Adrenal gland (tissue), 12 donors: Measurements from ENCODE around the gene CUX1. TPM values are rescaled to one million over a fixed set of nuclear protein-coding genes. Genes with fewer than 3 reads are reported as not detected.
"Not testable (repeated sequence)": the region's sequence is repeated elsewhere in the genome, so short reads cannot be mapped to it uniquely, and the experiment has no call there.

ENCODE experiments used
- DNase-seq, 7 donors: peaks; one replicate each; pipeline ENCODE4 v3.0.0-alpha.2; 2019 to 2020
- H3K27ac ChIP-seq, 5 donors: fragments of 200-600 bp; sonication (generic) in 4 of 5; 1 replicate in 3 of 5; 2 replicates in 2 of 5; pipeline versions ENCODE4 v1.5.1 to v1.8.0; 2016 to 2020; ENCODE audit warnings: mild to moderate bottlenecking in 1 of 5
- H3K27me3 ChIP-seq: fragments of 200-600 bp; 2 replicates; pipeline ENCODE4 v1.8.0; 2021
- H3K36me3 ChIP-seq, 2 donors: fragments of 200-600 bp; replicated peaks in 1 of 2; 1 replicate in 1 of 2; 2 replicates in 1 of 2; pipeline versions ENCODE4 v1.5.1 to v1.8.0; 2018 to 2022
- H3K4me1 ChIP-seq, 2 donors: fragments of 200-600 bp; replicated peaks in 1 of 2; 1 replicate in 1 of 2; 2 replicates in 1 of 2; pipeline versions ENCODE4 v1.5.1 to v1.8.0; 2018 to 2021
- H3K4me3 ChIP-seq, 4 donors: fragments of 200-600 bp; sonication (generic) in 3 of 4; one replicate each; pipeline ENCODE4 v1.5.1; 2016 to 2018
- H3K9me3 ChIP-seq, 3 donors: fragments of 200-600 bp; sonication (generic) in 1 of 3; replicated peaks in 1 of 3; 1 replicate in 2 of 3; 2 replicates in 1 of 3; pipeline versions ENCODE4 v1.5.1 to v1.8.0; 2016 to 2021
- CTCF ChIP-seq, 6 experiments: fragments of 450-650 bp in 4 of 6; fragments of 200-600 bp in 2 of 6; sonication (generic) in 1 of 6; IDR thresholded peaks; 1 replicate in 5 of 6; 2 replicates in 1 of 6; pipeline versions ENCODE4 v1.5.1 to v1.8.0; 2016 to 2021; ENCODE audit warnings: antibody characterized with exemption in 6 of 6, mild to moderate bottlenecking in 2 of 6, moderate library complexity in 1 of 6
- POLR2A ChIP-seq, 2 donors: fragments of 450-650 bp; IDR thresholded peaks; one replicate each; pipeline ENCODE4 v1.6.1; 2017; ENCODE audit warnings: antibody characterized with exemption in 2 of 2, mild to moderate bottlenecking in 2 of 2, moderate library complexity in 1 of 2
- WGBS, 4 donors: extraction: QIAGEN DNeasy Blood & Tissue Kit in 2 of 4; methylation state at CpG; one replicate each; pipeline versions ENCODE4 v1.1.5 to v1.1.7; 2013 to 2017; 5-methylcytosine and 5-hydroxymethylcytosine counted together
- intact Hi-C, 2 donors: fragments of 100-400 bp; cut with DNase I; formaldehyde crosslinking; loops; one replicate each; pipeline versions ENCODE4 v1.14.1 to v1.15.0; 2022 to 2023
- polyA plus RNA-seq, 3 donors: library from polyadenylated mRNA; stranded (reverse); fragments of 200-250 nt in 2 of 3; fragments of 350-450 nt in 1 of 3; fragmentation: Illumina TruSeq in 1 of 3; extraction: RNeasy Lipid Tissue Mini Kit (QIAGEN cat#74804) in 1 of 3; gene quantifications; one replicate each; pipeline ENCODE4 v1.2.3, GENCODE V29; 2013 to 2014
- total RNA-seq, 9 donors: library from RNA; depleted of rRNA in 4 of 9; stranded (reverse); fragments of >200 nt in 4 of 9; fragments of 120-200 nt in 1 of 9; fragmentation: NEBNext Ultra II Directional in 1 of 9; extraction: Animal tissue kit (Norgen Biotek cat#: 25700) in 1 of 9; gene quantifications; one replicate each; pipeline versions ENCODE4 v1.1.0 to v1.2.4, GENCODE V29; 2013 to 2023
- donor health status: healthy with polysubstance abuse.
- donor health status: Bipolar disorder and iron deficiency.
- donor health status: DM: yes; HTN: yes; CAD: no.
- donor health status: DM: no; HTN: no; CAD: no.
- donor health status: DM: no; HTN: no; CAD: no.
- donor health status: DM: yes; HTN: yes; CAD: no.

Gene CUX1
- total and polyA plus RNA-seq, 12 donors: 17.2 to 72.6 (median 58.3) TPM

- no peak overlapping the region for H3K4me3 ChIP-seq
- H3K36me3 ChIP-seq: no peaks in the 10 kb centered on the region
- H3K27me3 ChIP-seq: no peaks in the 10 kb centered on the region
- TF ChIP-seq POLR2A (IDR thresholded peaks at IDR 0.05) (no peak), CTCF (IDR thresholded peaks at IDR 0.05) (no peak)
- no peaks in the 10 kb centered on the region for H3K9me3 ChIP-seq
- peak in 2 of 7 donors; percentile 3 to 33 for DNase-seq
- WGBS, 4 donors: 93 to 98% (median 94%) methylated on average over 11 to 14 of the region's 14 CpGs
- no peaks in the 10 kb centered on the region for H3K4me1 ChIP-seq
- intact Hi-C loops: no loop called here
- H3K27ac ChIP-seq: no peak overlapping the region
These were observed 11.9 kb downstream of the CUX1 start for GRCh38 chr7:101829374-101829773.

- 93 to 98% (median 96%) methylated on average over 6 to 8 of the region's 8 CpGs for WGBS, 4 donors
- H3K4me1 ChIP-seq: no peaks in the 10 kb centered on the region
- no peaks in the 10 kb centered on the region for H3K9me3 ChIP-seq
- no peak overlapping the region for H3K27ac ChIP-seq
- peak in 1 of 7 donors; percentile 3 for DNase-seq
- H3K27me3 ChIP-seq: no peaks in the 10 kb centered on the region
- intact Hi-C loops: no loop called here
- H3K4me3 ChIP-seq: no peak overlapping the region
- TF ChIP-seq CTCF (IDR thresholded peaks at IDR 0.05) (no peak), POLR2A (IDR thresholded peaks at IDR 0.05) (no peak)
- no peaks in the 10 kb centered on the region for H3K36me3 ChIP-seq
These were observed 12.4 kb downstream of the CUX1 start for GRCh38 chr7:101829821-101830220.

GRCh38 chr7:101831396-101831795 is 14.0 kb downstream of the CUX1 start:
- peak in 1 of 7 donors; percentile 7 for DNase-seq
- H3K27me3 ChIP-seq: not testable (repeated sequence)

GRCh38 chr7:101832205-101832631 is 14.8 kb downstream of the CUX1 start:
- no peaks in the 10 kb centered on the region for H3K27me3 ChIP-seq
- intact Hi-C loops: no loop called here
- H3K9me3 ChIP-seq: no peaks in the 10 kb centered on the region
- WGBS, 4 donors: 92 to 97% (median 94%) methylated on average over 6 to 14 of the region's 14 CpGs
- H3K4me1 ChIP-seq: no peaks in the 10 kb centered on the region
- no peak overlapping the region for H3K4me3 ChIP-seq
- H3K36me3 ChIP-seq: no peaks in the 10 kb centered on the region
- H3K27ac ChIP-seq: no peak overlapping the region
- TF ChIP-seq POLR2A (IDR thresholded peaks at IDR 0.05) (no peak), CTCF (IDR thresholded peaks at IDR 0.05) (no peak)
- peak in 2 of 7 donors; percentile 1 to 44 for DNase-seq

More at GRCh38 chr7:101831396-101831795, 14.0 kb downstream of the CUX1 start:
- H3K36me3 ChIP-seq, H3K9me3 ChIP-seq, H3K4me1 ChIP-seq, intact Hi-C loops, H3K27ac ChIP-seq, H3K4me3 ChIP-seq: not testable (repeated sequence)
- WGBS, 4 donors: 91 to 97% (median 95%) methylated on average over 9 to 10 of the region's 10 CpGs

GRCh38 chr7:101832685-101833375 is 15.4 kb downstream of the CUX1 start:
- H3K27me3 ChIP-seq: no peaks in the 10 kb centered on the region
- H3K9me3 ChIP-seq: no peaks in the 10 kb centered on the region
- no peak overlapping the region for H3K27ac ChIP-seq
- 93 to 97% (median 96%) methylated on average over 13 to 14 of the region's 14 CpGs for whole genome bisulfite sequencing, 4 donors
- no peaks in the 10 kb centered on the region for H3K36me3 ChIP-seq
- TF ChIP-seq CTCF (IDR thresholded peaks at IDR 0.05) (no peak), POLR2A (IDR thresholded peaks at IDR 0.05) (no peak)
- no peak overlapping the region for H3K4me3 ChIP-seq
- DNase-seq: peak in 2 of 7 donors; percentile 7 to 23
- intact Hi-C loops: no loop called here
- H3K4me1 ChIP-seq: no peaks in the 10 kb centered on the region
